GM18870 (cell line): ENCODE data around the gene FAM219B.

Experiments
- ATAC-seq: cut with Tn5 transposase; IDR thresholded peaks from one replicate; pipeline ENCODE4 v1.9.1; 2021; ENCODE audit warnings: moderate library complexity; ENCODE audit not compliant: unreplicated experiment

The FAM219B gene

DNA sequence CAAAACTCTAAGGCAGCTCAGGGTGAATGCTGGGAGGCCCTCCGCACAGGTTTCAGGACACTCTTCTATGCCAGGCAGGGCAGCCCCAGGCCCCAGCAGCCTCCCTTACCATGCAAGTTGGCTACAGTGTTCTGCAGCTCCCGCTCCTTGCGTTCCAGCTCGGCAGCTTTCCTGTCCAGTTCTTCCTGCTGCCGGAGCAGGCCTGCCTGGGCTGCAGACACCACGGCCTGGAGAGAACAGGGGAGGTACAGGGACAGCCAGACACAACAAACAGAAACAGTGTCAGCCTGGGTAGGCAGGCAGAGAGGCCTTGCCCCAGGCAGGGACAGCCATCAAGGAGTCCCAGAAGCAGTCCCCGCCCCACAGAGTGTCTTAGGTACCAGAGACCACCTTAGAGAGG lies 54.7 kb downstream of the FAM219B start:
- no peak for ATAC-seq

DNA sequence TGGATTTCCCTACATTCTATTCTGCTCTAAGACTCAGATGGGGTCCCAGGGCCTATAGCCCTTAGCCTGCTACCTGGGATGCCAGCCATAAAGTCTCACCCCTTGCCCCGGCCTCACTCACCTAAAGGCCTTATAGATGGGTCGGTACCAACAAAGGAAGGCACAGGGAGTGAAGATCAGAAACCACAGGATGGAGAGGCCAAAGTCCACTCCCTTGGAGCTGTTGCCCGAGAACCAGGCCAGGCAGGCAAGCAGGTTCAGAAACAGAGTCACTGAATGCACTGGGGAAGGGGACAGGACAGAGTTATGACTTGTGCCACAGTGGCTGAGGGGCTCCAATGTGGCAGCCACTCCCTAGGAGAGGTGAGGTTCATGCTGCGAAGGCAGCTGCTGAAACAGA lies 56.3 kb downstream of the FAM219B start:
- ATAC-seq = no peak
